Effector CD8-positive, alpha-beta T cell (primary cell): Measurements from ENCODE around the gene NDOR1.
"Not testable (repeated sequence)": the region's sequence is repeated elsewhere in the genome, so short reads cannot be mapped to it uniquely, and the experiment has no call there.

Experiments
- DNase-seq: peaks from one replicate; lab custom pipeline; 2025; lab: John Stamatoyannopoulos, UW

NDOR1 gene

DNA sequence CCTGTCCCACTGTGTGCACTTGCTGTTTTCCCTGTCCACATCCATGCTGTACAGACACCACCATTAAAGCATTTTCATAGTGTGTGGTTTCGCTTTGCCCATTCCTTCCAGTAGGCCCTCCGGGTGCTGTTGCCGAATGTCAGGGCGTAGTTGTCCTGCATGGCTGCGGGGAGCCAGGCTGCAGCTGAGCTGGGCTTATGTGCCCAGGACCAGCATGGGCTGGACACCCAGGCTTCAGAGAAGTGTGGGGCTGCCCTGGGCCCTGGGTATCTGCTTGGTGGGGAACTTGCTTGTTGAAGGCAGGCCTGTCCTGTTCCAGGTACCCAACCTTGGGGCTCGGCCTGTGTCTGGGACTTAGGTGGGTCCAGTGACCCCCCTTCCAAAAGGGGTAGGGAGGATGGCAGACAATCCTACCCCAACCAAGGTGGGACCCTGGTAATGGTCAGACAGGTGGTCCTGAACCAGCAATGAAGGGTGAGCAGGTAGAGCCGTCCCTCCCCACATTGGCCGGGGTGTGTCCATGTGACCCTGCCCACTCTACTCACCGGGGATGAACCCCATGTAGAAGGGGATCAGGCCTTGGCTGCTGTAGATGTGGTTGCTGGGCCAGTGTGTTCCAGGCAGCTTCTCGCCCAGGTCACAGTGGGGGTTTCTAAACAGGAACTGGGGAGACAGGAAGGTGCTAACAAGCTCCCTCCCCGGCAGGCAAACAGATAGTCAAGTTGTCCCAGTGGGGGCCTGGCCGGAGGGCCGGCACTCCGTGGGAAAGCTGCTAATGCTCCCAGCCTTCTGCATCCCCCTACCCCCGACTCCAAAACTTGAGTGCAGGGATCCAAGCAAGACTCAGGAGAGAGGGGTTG is 38.4 kb downstream of the NDOR1 start:
- no peak for DNase-seq

DNA sequence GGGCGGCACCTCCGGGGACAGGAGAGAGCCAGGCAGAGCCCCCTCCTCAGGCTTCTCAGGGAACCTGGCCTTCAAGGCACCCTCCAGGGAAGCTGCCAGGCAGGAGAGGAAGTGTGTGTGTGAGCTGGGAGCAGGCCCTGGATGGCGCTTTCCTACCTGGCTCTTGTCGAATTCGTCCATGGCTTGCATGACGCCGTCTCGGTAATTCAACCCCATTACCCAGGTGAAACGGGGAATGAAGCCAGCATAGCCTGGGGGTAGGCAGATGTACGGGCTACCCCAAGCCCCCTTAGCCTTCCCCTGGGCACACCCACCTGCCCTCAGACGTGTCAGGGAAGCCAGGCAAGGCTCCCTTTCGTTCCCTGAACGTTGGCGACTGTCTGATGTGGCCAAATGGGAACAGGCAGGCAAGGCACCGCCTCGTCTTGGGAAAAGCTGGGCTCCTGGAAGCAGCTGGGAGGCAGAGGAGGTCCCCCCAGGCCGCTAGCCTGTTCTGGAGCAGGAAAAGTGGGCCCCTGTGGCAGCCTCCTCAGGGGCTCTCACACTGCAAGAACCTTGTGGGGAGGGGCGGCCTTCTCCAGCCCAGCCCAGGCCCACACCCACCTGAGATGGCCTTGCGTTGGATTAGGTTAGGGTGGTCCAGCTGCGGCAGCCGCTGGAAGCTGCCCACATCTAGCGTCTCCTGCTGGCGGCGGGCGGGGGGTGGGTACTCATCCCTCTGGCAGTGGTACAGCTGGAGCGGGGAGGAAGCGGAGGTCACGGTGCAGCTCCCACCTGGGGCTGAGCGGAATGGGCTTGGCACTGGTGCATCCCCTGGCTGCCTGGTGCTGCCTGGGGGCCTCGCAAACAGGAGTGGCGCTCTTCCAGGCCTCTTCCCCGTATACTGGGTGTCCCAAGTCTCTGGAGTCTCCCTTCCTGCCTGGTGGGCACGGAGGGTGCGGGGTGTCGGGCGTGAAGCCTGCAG is 39.3 kb downstream of the NDOR1 start:
- no peak for DNase-seq

DNA sequence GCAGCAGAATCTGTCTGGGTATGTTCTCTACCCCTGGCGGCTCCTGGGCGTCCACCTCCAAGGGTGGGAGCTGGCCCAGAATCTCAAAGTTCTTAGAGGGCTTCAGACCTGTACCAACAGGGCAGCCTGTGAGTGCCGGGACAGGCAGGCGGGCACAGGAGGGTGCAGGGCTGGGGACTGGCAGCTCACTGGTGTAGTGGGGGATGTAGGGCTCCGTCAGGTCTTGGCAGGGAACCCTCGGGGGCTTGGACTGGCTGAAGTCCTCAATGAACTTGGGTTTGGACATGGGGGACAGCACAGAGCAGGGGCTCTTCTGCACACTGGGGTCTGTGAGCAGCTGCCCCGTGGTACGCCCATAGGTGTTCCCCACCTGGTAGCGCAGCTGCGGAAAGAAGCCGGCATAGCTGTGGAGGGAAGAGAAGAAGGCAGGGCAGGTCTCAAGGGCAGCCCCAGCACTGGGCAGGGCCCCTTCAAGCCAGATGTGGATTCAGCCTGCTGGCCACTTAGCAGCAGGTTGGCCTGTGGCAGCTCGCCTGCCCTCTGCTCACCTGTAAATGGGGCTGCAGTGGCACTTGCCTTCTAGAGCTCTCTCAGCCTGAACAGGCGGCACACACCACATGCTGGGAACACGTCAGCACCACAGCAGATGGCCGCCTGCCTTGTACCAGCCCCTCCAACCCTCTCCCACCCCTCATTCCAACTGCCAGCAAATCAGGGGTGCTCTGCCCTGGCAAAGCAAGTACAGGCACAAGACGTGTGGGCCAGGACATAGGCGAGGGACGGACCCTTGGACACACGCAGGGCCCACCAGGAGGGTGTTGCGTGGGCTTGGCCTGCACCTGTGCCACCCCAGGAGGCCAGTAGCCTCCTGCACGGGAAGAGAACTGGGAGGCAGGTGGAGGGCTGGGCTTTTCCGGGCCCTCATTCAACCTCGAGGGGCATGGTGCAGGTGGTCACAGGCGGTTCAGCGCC is 40.2 kb downstream of the NDOR1 start:
- DNase-seq: no peak

DNA sequence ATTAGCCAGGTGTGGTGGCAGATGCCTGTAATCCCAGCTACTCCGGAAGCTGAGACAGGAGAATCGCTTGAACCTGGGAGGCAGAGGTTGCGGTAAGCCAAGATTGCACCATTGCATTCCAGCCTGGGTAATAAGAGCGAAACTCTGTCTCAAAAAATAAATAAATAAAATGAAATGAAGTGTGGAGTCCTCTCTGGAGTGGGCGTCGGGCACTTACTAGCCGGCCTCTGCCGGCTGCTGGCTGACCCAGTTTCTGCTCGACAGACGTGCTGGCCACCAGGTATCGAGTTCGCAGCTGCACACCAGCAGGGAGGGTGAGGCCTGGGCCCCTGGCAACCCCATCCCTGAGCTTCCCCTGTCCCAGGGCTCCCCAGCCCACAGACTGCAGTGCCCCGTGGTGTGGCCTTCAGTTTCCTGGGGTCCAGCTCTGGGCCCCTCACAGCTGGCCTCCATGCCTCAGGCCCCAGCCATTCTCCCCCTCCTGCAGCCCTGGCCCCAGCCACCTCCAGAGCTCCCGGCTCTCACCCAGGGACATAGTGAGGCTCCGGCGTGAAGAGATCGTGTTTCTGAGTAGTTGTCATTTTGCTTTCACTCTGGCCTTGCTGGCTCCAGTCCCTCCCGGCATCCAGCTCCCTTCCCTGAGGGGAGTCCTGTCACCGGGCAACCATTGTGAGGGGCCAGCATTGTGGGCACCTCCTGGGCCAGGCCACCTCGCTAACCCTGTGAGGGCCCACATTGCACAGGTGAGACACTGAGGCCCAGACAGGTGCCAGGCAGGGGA is 41.8 kb downstream of the NDOR1 start:
- no peak for DNase-seq

DNA sequence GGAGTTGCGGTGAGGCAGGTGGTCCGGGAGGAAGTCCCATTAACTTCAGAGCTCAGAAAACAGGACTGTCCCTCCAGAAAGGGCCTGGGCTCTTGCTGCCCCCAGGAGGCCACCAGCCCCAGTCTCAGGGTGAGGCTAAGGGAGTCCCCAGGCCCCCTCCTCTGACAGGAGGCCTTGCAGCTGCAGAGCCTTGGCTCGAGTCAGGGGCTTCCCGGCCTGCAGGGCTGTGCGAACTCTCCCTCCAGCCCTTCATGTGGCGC is 42.3 kb downstream of the NDOR1 start:
- DNase-seq: no peak

DNA sequence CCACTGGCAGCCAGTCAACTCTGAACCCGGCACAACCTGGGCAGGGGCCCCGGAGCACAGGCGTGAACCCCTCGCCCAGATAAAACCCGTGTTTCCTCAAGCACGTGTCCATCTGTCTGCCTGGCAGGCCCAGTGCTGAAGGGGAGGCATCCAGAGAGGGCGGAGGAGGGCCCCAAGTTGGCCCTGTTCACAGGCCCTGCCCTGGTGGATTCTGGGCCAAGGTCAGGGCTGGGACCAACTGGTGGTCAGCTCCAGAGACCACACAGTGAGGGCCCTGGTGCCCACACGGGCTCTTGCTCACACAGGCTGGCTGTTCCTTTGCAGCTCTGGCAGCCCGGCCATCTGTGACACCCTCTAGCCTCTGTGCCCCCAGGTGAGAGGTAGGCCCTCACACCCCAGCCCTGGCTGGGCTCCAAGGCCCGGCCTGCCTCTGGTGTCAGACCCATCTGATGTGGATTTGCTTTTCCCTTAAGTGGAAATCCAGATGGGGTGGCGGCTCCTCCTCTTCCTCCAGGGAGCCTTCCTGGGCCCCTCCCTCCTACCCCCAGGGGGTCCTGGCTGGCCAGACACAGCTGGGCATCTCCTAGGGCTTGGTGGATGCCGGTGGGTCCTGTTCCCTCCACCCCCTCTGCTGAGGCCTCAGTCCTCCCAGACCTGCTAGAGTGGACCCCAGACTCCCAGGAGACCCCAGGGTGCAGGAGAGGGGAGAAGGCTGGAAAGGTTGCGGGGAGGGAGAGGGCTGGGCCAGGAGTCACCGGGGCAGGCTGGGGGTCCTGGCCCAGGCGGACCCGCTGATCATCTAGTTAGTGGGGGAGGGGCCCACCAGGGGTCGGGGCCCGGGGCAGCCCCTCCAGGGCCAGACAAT is 45.1 kb downstream of the NDOR1 start:
- no peak for DNase-seq

DNA sequence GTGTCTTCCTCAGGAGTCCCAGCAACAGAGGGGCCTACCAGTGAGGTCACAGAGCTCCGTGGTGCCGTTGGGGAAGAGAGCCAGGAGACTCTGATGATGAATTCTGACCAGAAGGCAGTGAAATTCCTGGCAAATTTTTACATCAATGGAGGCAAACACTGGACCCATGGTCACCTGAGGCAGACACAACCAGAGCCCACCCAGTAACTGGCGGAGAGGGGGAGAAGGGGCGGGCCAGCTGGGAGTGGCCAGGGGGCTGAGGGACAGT is 45.6 kb downstream of the NDOR1 start, which contains the start of gene STPG3:
Gene STPG3 (plus strand): TSS at position 93 of the 268 bp plus-strand sequence. CDS start 1 bp downstream, at position 94.
- no peak for DNase-seq

DNA sequence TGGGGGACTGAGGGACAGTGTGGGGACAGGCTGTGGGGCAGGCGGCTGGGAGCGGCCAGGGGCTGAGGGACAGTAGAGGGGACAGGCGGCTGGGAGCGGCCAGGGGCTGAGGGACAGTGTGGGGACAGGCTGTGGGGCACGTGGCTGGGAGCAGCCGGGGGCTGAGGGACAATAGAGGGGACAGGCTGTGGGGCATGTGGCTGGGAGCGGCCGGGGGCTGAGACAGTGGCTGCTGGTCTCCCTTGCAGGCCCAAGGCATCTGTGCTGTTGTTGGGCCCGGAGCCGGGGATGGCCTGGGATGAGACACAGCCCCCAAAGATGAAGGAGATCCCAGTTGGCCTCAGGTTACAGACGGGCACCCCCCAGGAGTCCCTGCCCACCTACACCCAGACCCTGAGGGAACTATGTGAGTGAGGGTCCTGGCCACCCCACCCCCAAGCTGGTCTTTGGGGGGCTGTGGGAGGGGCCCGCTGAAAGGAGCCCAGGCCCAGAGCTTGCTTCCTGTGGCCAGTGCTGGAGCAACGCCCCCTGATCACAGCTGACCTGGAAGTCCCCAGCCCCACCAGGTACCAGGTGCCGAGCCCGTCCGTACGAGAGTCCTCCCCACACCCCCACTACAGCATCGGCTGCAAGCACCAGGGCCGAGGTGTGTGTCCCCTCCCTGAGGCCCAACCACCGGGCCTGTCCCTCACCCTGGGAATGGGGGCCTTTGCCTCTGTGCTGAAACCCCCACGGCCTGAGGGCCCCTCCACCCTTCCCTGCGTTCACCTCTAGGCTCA is 46.2 kb downstream of the NDOR1 start:
- no peak for DNase-seq

DNA sequence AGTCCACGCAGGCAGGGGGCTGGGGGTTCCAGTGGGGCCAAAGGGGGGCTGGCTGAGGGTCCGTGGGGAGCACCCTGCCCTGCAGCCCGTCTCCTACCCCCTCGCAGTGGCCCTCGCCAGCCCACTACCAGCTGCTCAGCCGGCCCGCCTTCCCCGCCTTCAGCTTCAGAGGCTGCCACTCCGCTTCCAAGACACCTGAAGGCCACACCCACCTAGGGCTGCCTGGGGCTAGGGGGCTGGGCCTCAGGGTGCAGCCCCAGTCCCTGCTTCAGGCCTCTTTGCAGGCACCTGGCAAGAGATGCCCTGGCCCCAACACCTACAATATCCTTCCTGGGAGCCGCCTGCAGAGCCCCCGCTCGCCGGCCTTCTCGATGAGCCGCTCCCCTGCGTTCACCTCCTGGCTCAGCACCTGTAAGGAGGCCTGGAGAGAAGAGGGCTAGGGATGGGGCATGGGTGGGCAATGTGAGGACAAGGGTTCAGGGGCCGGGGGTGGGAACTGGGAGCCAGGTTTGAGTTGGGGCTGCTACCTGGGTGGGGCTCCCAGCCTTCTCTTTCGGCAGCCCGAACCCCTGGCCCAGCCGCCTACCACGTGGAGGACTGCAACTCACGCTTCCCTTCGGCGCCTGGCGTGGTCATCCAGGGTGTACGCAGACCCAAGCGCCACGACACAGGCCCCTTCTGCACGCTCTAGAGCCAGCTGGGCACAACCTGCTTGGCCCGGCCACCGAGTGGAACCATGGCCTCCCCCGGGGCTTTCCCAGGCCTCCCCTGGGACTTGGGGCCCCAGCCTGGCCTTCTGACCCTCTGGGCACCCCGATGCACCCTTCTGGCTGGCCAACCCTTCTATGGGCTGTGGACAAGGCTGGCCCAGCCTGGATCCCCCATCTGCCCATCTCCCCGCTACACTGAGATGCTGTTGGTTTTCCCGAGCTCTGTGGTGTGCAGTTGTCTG is 47.3 kb downstream of the NDOR1 start:
- DNase-seq: no peak

DNA sequence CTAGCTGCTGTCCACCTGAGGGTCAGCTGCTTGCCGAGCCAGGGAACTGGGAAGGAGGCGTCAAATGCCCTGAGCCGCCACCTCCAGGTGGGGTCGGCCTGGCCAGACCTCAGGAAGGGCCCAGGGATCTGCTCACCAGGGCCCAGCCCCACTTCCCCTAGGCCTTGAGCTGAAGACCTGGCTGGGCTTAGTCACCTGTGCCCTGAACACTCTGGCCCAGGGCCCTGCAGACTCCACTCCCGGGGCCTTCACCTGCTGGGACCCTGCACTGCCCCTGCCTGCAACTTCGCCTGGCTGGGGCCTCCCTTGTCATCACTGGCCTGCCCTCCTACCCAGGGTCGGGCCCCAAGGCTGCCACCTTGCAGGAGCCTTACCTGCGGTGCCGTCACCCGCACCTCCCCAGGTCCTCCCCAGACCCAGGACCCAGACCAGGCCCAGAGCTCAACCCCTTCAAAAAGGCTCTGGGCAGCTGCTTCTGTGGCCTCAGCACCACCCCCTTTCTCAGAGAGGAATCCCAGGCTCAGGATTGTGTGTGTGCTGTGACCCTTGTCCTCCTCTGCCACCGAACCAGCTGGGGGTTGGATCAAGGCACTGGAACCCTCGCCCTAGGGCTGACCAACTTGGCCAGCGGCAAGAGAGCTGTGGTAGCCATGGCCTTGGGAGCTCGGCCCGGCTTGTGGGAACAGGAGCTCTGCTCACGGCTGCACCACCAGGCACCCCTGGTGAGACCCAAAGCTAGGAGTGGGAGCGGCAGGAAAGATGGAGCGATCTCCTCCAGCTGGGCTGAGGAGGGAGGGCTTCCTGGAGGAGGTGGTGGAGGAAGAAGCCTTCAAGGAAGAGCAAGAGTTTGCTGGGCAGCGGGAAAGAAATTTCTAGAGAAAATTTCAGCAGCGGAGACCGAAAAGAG is 48.5 kb downstream of the NDOR1 start:
- DNase-seq: no peak

DNA sequence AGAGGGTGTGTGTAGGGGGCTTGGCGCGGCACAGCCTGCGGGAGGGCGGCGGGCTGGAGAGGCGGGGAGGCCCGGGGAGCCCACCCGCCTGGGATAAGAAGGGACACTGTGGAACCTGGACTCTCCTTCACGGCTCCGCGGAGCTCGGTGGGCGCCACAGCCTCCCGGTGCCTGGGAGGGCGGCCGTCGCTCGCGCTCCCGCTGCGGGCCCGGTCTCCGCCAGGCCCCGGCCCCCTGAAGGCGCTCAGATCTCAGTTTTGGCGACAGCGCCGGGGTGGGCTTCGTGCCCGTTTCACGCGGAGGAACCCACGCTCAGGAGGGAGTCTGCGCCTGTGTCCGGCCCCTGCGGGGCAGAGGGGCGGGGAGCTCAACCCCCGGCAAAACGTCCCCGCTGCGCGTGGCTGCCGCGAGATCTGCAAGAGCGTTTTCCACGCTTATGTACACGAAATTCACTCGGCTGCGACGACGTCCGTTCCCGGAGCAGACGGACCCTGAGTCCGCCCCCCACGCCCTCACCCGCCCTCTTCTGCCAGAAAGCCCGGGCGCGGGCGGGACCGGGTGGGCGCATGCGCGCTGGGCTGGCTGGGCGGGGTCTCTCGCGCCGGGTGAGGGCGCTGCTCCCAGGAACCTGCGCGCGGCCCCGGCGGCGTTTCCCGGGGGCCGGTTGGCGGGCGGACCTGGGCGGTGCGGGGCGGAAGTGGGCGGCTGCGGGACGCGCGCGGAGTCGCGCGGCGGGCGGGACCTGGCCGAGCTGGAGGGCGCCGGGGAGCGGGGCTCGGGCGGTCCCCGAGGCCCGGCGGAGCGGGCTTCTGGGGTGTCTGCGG is 49.3 kb downstream of the NDOR1 start, which contains the start of gene NELFB:
Gene NELFB (plus strand): TSS at position 704 of the 824 bp plus-strand sequence.
- DNase-seq: peak; percentile 93

DNA sequence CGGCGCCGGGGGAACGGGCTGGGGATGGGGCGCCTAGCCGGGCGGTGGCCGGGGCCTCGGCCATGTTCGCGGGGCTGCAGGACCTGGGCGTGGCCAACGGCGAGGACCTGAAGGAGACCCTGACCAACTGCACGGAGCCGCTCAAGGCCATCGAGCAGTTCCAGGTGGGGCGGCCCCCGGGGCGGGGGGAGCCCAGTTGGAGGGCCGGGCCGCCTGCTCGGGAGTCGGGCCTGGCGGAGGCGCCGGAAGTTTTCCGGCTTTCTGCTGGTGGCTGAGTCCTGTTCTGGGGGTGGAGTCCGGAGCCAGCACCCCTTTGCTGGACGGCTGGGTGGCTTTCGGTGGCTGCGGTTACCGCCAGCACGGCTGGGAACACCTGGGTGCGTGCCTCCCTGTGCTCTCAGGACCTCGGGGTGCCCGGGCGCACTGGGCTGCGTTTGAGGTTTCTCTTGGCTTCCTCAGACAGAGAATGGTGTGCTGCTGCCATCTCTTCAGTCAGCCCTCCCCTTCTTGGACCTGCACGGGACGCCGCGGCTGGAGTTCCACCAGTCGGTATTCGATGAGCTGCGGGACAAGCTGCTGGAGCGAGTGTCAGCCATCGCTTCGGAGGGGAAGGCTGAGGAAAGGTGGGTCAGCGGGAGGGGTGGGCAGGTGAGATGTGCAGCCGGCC is 50.1 kb downstream of the NDOR1 start:
- DNase-seq: no peak

DNA sequence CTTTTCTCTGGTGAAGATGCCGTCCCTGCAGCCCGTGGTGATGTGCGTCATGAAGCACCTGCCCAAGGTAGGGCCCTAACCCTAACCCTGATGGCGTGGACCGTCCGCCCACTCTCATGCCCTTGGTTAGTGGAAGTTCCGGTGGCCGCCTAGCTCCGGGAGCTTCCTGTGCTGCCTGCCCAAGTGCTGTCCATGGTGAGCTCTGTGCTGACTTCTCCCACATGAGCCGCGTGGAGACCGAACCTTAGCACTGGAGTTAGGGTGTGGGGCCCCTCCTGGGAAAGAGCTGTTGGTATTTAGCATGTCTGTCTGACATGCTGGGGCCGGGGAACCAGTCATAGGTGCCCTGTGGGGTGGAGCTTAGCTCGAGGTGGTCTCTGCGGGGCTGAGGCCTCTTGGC is 50.9 kb downstream of the NDOR1 start:
- DNase-seq: no peak

DNA sequence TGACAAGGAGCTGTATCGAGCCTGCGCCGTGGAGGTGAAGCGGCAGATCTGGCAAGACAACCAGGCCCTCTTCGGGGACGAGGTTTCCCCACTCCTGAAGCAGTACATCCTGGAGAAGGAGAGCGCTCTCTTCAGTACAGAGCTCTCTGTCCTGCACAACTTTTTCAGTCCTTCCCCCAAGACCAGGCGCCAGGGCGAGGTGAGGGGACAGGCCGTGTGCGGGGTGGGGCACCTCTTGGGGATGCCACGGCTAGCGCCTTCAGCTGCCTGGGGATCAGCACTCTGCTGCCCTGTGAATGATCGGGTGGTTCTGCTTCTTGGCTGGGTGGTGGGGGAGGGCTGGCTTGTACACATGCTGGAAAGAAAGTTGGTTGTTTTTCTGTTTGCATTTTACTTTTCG is 51.4 kb downstream of the NDOR1 start:
- DNase-seq: no peak

DNA sequence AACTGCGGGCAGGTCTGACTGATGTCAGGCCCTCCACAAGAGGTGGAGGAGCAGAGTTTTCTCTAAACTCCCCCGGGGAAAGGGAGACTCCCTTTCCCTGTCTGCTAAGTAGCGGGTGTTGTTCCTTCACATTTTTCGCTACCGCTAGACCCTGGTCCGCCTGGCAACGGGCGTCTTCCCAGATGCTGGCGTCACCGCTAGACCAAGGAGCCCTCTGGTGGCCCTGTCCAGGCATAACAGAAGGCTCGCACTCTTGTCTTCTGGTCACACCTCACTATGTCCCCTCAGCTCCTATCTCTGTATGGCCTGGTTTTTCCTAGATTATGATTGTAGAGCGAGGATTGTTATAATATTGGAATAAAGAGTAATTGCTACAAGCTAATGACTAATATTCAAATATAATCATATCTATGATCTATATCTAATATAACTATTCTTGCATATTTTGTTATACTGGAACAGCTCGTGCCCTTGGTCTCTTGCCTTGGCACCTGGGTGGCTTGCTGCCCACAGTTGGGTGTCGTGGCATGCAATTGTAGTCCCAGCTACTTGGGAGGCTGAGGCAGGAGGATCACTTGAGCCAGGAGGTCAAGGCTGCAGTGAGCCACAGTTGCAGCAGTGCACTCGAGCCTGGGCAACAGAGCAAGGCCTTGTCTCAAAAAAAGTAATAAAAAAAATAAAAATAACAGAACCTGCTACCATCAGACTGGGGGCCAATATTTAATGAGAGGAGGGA is 56.8 kb downstream of the NDOR1 start:
- DNase-seq: not testable (repeated sequence)
